Lower lobe of right lung (tissue), 2 donors: Measurements from ENCODE around the gene PNCK. TPM values are rescaled to one million over a fixed set of nuclear protein-coding genes. Genes with fewer than 3 reads are reported as not detected.
A peak's percentile ranks its signal among the peaks of the same experiment; 100 is the strongest.
"Not testable (repeated sequence)": the region's sequence is repeated elsewhere in the genome, so short reads cannot be mapped to it uniquely, and the experiment has no call there.

Experiments used
- ATAC-seq, 2 donors: fragments of 200-7000 bp; cut with Tn5 transposase; one replicate each; pipeline ENCODE4 v1.9.1; 2020 to 2022; ENCODE audit warnings: mild to moderate bottlenecking in 2 of 2, moderate library complexity in 2 of 2
- DNase-seq: peaks from one replicate; pipeline ENCODE4 v3.0.0-alpha.2; 2020
- H3K27ac ChIP-seq: fragments of 200-600 bp; one replicate; pipeline ENCODE4 v1.8.0; 2022
- H3K27me3 ChIP-seq: fragments of 200-600 bp; one replicate; pipeline ENCODE4 v1.8.0; 2022; ENCODE audit warnings: low read depth
- H3K36me3 ChIP-seq: fragments of 200-600 bp; one replicate; pipeline ENCODE4 v1.8.0; 2022; ENCODE audit warnings: mild to moderate bottlenecking
- H3K4me1 ChIP-seq: fragments of 200-600 bp; one replicate; pipeline ENCODE4 v1.8.0; 2022
- H3K4me3 ChIP-seq: fragments of 200-600 bp; one replicate; pipeline ENCODE4 v1.8.0; 2022; ENCODE audit warnings: mild to moderate bottlenecking
- H3K9me3 ChIP-seq: fragments of 200-600 bp; one replicate; pipeline ENCODE4 v1.8.0; 2022
- CTCF ChIP-seq: fragments of 200-600 bp; IDR thresholded peaks from one replicate; pipeline ENCODE4 v1.8.0; 2022; ENCODE audit warnings: antibody characterized with exemption, mild to moderate bottlenecking
- intact Hi-C: fragments of 100-400 bp; cut with DNase I; formaldehyde crosslinking; loops from one replicate; pipeline ENCODE4 v1.11.0; 2022
- total RNA-seq: library from RNA; stranded (reverse); fragmentation: NEBNext Ultra II Directional; extraction: Animal tissue kit (Norgen Biotek cat#: 25700); gene quantifications from one replicate; pipeline ENCODE4 v1.2.1, GENCODE V29; 2021
- donor health status: DM: no; HTN: yes; CAD: no; lungs with severe emphysema.

PNCK gene
- total RNA-seq, 1 donor from 2014 or later, result not detected

DNA sequence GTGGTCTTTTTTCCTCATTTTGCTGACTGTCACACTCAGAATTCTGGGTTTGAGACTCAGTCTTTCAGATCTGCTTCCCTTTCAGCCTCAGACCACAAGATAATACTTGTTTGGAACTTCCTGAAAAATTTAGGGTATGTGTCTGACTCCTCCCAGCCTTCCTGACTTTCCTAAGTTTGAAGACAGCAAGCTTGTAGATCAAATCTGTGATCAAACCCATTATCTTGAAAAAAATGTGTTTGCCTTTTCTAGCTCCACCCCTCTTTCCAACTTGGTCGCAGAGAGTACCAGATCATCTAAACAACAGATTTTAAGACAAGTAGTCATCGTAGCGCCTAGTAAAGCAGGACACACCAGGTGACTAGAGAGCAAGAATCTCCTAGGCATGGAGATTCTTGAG is 40.6 kb upstream of the PNCK start:
- no peaks in the 10 kb centered on the region for H3K27me3 ChIP-seq
- H3K36me3 ChIP-seq, result peaks cover 64% of the 10 kb centered on the region
- H3K4me1 ChIP-seq, result no peaks in the 10 kb centered on the region
- H3K4me3 ChIP-seq, result no peak overlapping the region
- no peak for DNase-seq
- no peak for TF ChIP-seq CTCF
- H3K9me3 ChIP-seq, result no peaks in the 10 kb centered on the region
- intact Hi-C loops, result no loop called here
- H3K27ac ChIP-seq, result no peak overlapping the region
- ATAC-seq, result no peak

DNA sequence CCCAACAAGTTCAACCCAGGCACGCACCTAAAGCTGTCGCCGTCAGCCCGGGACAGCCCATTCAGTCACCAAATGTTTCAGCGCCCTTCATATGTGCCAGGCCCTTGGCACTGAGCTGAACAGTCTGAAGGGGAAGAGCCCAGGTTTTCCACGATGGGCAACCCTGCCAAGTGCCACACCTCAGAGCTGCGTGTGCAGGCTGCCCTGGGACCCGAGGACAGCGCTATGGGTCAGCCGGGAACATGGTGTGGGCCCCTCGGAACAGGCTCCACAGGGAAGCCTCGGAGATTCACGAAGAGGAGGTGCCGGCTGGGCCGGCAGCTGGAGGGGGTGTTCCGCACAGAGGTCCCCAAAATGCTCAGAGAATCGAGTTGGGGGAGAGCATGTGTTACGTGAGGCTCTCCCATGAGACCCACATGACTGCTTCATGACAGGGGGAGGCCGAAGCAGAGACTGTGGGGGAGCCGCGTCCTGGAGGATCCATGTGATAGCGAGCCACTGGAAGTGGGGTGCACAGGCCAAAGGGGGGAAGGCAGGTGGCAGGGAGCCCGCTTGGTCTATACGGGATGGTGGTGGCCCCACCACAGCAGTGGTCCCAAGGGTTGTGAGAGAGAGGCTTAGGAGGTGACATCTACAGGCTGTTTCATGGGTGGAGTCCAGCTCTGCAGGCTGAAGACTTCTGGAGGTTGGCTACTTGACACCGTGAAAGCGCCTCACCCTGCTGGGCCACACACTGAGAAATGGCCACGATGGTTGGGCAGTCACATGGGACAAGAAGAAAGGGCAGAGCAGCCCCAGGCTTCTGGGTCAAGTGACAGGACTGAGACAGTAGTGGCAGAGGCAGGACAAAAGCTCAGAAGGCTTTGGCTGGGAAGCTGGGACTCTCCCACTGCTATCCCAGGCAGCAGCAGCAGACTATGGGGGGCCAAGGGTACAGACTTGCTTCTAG is 36.4 kb upstream of the PNCK start:
- no peaks in the 10 kb centered on the region for H3K4me1 ChIP-seq

GRCh38 chrX:153708415-153708814 is 34.8 kb upstream of the PNCK start:
- ATAC-seq, result peak; percentile 83 to 89
- peak; percentile 39 for TF ChIP-seq CTCF
- intact Hi-C loops, result no loop called here
- Histone ChIP-seq H3K4me1 (no peaks in the 10 kb centered on the region), H3K9me3 (no peaks in the 10 kb centered on the region), H3K4me3 (no peak overlapping the region), H3K27me3 (no peaks in the 10 kb centered on the region), H3K36me3 (peaks cover 37% of the 10 kb centered on the region), H3K27ac (no peak overlapping the region)
- peak; percentile 65 for DNase-seq

More for the DNA sequence above, 36.4 kb upstream of the PNCK start:
- no peak for TF ChIP-seq CTCF
- intact Hi-C loops, result no loop called here
- no peaks in the 10 kb centered on the region for H3K9me3 ChIP-seq
- peaks cover 35% of the 10 kb centered on the region for H3K36me3 ChIP-seq
- no peak overlapping the region for H3K4me3 ChIP-seq
- DNase-seq (no peak), ATAC-seq (no peak)
- no peak overlapping the region for H3K27ac ChIP-seq
- H3K27me3 ChIP-seq, result no peaks in the 10 kb centered on the region

DNA sequence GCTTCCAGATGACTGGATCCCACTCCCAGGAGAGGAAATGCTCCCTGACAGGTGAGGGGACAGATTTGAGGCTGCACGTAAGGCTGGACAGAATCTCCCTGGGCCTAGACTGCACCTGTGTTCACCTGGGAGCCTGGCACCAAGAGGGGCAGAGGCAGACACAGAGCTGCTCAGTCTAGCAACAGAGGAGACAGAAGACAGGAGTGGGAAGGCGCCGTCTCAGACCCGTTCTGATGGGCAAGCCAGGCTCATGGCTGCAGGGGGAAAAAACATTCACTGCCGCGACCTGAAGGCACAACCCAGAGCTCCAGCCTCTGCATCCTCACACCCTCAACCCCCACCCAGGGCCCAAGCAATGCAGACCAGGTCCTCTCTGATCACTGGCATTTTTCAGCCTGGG is 33.8 kb upstream of the PNCK start:
- H3K27me3 ChIP-seq, result no peaks in the 10 kb centered on the region
- H3K27ac ChIP-seq, result no peak overlapping the region
- H3K4me3 ChIP-seq, result no peak overlapping the region
- DNase-seq (no peak), ATAC-seq (no peak)
- no peaks in the 10 kb centered on the region for H3K9me3 ChIP-seq
- peaks cover 35% of the 10 kb centered on the region for H3K36me3 ChIP-seq
- H3K4me1 ChIP-seq, result no peaks in the 10 kb centered on the region
- TF ChIP-seq CTCF, result no peak
- intact Hi-C loops, result no loop called here

- Histone ChIP-seq H3K27ac (no peak overlapping the region), H3K36me3 (peaks cover 41% of the 10 kb centered on the region), H3K27me3 (no peaks in the 10 kb centered on the region), H3K4me1 (no peaks in the 10 kb centered on the region), H3K9me3 (no peaks in the 10 kb centered on the region), H3K4me3 (no peak overlapping the region)
- intact Hi-C loops, result no loop called here
- ATAC-seq, result no peak
- no peak for TF ChIP-seq CTCF
- no peak for DNase-seq
Measured at GRCh38 chrX:153706799-153707198, 33.2 kb upstream of the PNCK start.

DNA sequence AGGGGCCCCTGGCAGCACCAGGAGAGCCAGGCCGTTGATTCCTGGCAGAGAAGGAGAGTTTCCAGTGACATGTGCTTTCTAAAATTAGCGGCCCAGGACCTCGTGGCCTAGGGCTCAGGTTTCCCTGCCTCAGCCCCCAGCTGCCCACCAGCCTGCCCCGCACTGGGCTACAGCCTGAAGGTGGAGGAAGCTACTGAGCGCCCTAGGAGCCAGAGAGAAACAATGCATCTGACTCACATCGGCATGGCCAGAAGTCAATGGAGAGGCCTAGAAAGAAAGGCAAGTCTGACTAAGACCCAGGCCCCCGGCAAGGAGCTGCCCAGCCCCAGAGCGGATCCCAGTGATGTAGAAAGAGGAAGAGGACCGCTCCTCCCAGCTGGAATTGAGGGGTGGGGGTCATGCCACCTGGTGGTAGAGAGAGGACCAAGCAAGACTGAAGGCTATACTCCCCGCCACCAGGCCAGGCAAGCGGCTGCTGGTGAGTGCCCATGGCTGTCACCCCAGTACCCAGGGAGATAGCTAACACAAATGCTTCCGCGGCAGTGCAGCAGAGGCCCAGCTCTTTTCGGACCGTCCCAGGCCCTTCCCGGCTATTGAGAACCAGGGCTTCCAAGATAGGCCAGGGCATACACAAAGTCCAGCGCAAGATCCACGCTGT is 31.9 kb upstream of the PNCK start:
- H3K27me3 ChIP-seq, H3K4me1 ChIP-seq, DNase-seq, intact Hi-C loops, H3K4me3 ChIP-seq, H3K27ac ChIP-seq, ATAC-seq, H3K9me3 ChIP-seq: not testable (repeated sequence)
- H3K36me3 ChIP-seq, result peaks cover 44% of the 10 kb centered on the region

DNA sequence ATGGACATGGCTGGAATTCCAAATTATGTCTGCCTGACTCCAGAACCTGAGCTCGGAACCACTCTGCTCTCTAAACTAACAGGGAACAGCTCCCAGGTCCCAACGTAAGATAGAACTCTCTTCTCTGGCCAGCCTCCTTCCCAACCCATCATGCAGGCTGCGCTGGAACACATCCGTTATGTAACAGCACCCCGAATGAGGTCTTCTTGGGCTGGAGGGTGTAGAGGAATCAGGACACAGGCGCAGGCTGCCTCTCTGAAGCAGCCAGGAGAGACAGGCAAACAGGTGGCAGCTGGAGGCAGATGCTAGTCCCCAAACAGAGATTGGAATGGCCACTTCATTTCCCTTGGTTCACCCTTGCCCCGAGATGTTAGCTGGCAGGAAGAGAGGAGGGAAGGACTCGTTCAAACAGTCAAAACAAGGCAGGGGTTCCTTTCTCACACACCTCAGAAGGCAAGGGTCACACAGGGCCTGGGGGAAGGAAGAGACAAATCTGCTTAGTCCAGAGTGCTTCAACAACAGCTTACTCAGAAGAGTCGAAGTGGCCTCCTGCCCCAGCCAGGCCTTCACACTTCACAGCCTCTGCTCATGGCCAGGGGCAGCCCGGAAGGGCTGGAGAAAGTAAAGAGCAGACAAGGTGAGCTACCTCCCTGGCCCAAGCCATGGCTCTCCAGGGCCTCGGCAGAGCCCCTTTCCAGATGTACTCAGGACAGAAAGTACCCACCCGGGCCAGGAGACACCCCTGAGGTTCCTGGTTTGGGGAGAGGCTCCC is 31.2 kb upstream of the PNCK start:
- H3K4me1 ChIP-seq, DNase-seq, ATAC-seq, intact Hi-C loops, H3K9me3 ChIP-seq, H3K4me3 ChIP-seq, H3K27me3 ChIP-seq, H3K27ac ChIP-seq: not testable (repeated sequence)
- peaks cover 37% of the 10 kb centered on the region for H3K36me3 ChIP-seq
